ENCODE measurements around the gene PRDM12.

PRDM12 gene

GRCh38 chr9:130660683-130661450 is 3.5 kb upstream of the PRDM12 start:
- peak overlapping the region; percentile 18 for H3K4me3 ChIP-seq (replicated peaks; ENCODE audit: low read depth, low read length)
- no peak for TF ChIP-seq CTCF (IDR thresholded peaks at IDR 0.05; ENCODE audit: insufficient read depth, low read length, poor library complexity, severe bottlenecking)
- H3K27me3 ChIP-seq (replicated peaks; ENCODE audit: control insufficient read depth, insufficient read depth, low read length), result peaks cover 2% of the 10 kb centered on the region; the same call in 1 of the 2 replicates
- no peak for DNase-seq (ENCODE audit: extremely low read depth, insufficient read length)
- no peaks in the 10 kb centered on the region for H3K36me3 ChIP-seq (ENCODE audit: control insufficient read depth, insufficient read depth, low read length)

- no peaks in the 10 kb centered on the region for H3K36me3 ChIP-seq (ENCODE audit: control insufficient read depth, insufficient read depth, low read length)
- DNase-seq (ENCODE audit: extremely low read depth, insufficient read length), result no peak
- H3K4me3 ChIP-seq (replicated peaks; ENCODE audit: low read depth, low read length), result no peak overlapping the region
- no peak for TF ChIP-seq CTCF (IDR thresholded peaks at IDR 0.05; ENCODE audit: insufficient read depth, low read length, poor library complexity, severe bottlenecking)
- peaks cover 2% of the 10 kb centered on the region; the same call in 1 of the 2 replicates for H3K27me3 ChIP-seq (replicated peaks; ENCODE audit: control insufficient read depth, insufficient read depth, low read length)
Observed at GRCh38 chr9:130661451-130662098, 2.8 kb upstream of the PRDM12 start.

GRCh38 chr9:130662099-130662969 is 2.1 kb upstream of the PRDM12 start:
- Histone ChIP-seq H3K27me3 (replicated peaks; ENCODE audit: control insufficient read depth, insufficient read depth, low read length) (peaks cover 2% of the 10 kb centered on the region; the same call in 1 of the 2 replicates), H3K36me3 (ENCODE audit: control insufficient read depth, insufficient read depth, low read length) (no peaks in the 10 kb centered on the region), H3K4me3 (replicated peaks; ENCODE audit: low read depth, low read length) (no peak overlapping the region)
- TF ChIP-seq CTCF (IDR thresholded peaks at IDR 0.05; ENCODE audit: insufficient read depth, low read length, poor library complexity, severe bottlenecking), result no peak
- DNase-seq (ENCODE audit: extremely low read depth, insufficient read length), result no peak

GRCh38 chr9:130662970-130663257 is 1.5 kb upstream of the PRDM12 start:
- H3K27me3 ChIP-seq (replicated peaks; ENCODE audit: control insufficient read depth, insufficient read depth, low read length), result peaks cover 3% of the 10 kb centered on the region
- no peak overlapping the region for H3K4me3 ChIP-seq (replicated peaks; ENCODE audit: low read depth, low read length)
- TF ChIP-seq CTCF (IDR thresholded peaks at IDR 0.05; ENCODE audit: insufficient read depth, low read length, poor library complexity, severe bottlenecking), result no peak
- DNase-seq (ENCODE audit: extremely low read depth, insufficient read length), result no peak
- no peaks in the 10 kb centered on the region for H3K36me3 ChIP-seq (ENCODE audit: control insufficient read depth, insufficient read depth, low read length)

GRCh38 chr9:130663258-130663976 is 977 bp upstream of the PRDM12 start:
- Histone ChIP-seq H3K27me3 (replicated peaks; ENCODE audit: control insufficient read depth, insufficient read depth, low read length) (peaks cover 3% of the 10 kb centered on the region), H3K4me3 (replicated peaks; ENCODE audit: low read depth, low read length) (no peak overlapping the region), H3K36me3 (ENCODE audit: control insufficient read depth, insufficient read depth, low read length) (no peaks in the 10 kb centered on the region)
- no peak for TF ChIP-seq CTCF (IDR thresholded peaks at IDR 0.05; ENCODE audit: insufficient read depth, low read length, poor library complexity, severe bottlenecking)
- DNase-seq (ENCODE audit: extremely low read depth, insufficient read length), result no peak

Data from GM06990 (cell line).